Spleen (tissue), 7 donors: ENCODE data around the gene FBXL20.

Experiments used
- CTCF ChIP-seq, 11 experiments: fragments of 200-600 bp in 7 of 11; fragments of 450-650 bp in 4 of 11; sonication (generic) in 4 of 11; IDR thresholded peaks in 8 of 11; conservative IDR thresholded peaks in 3 of 11; 1 replicate in 7 of 11; 2 replicates in 4 of 11; pipeline versions ENCODE4 v1.4.0 to v1.8.0; 2016 to 2021; ENCODE audit warnings: antibody characterized with exemption in 11 of 11, inconsistent platforms in 4 of 11, mild to moderate bottlenecking in 1 of 11
- POLR2A ChIP-seq, 3 donors: fragments of 450-650 bp; IDR thresholded peaks; one replicate each; pipeline ENCODE4 v1.5.1; 2017; ENCODE audit warnings: antibody characterized with exemption in 3 of 3, mild to moderate bottlenecking in 1 of 3
- donor health status: DM: no; HTN: no; CAD: no; lungs with moderate emphysema.
- donor health status: DM: no; HTN: no; CAD: no.
- donor health status: DM: no; HTN: no; CAD: no.

GRCh38 chr17:39222866-39223834 lies 178.3 kb downstream of the FBXL20 start:
- no peak for TF ChIP-seq CTCF (IDR thresholded peaks at IDR 0.05 in 8 of 11, conservative IDR thresholded peaks at IDR 0.05 in 3 of 11)
- TF ChIP-seq POLR2A (IDR thresholded peaks at IDR 0.05) = no peak
